Measurements from ENCODE around the gene MITF.
A peak's percentile ranks its signal among the peaks of the same experiment; 100 is the strongest.

MITF gene

GRCh38 chr3:69718866-69719586 lies 20.2 kb upstream of the MITF start:
- no peaks in the 10 kb centered on the region for H3K36me3 Mint-ChIP-seq
- ATAC-seq = no peak
- H3K4me1 Mint-ChIP-seq = no peaks in the 10 kb centered on the region
- peaks cover 5% of the 10 kb centered on the region for H3K27me3 Mint-ChIP-seq
- no peak overlapping the region for H3K4me3 Mint-ChIP-seq
- no peaks in the 10 kb centered on the region for H3K9me3 Mint-ChIP-seq
- no peak overlapping the region for H3K27ac Mint-ChIP-seq

- H3K9me3 Mint-ChIP-seq = no peaks in the 10 kb centered on the region
- H3K27ac Mint-ChIP-seq = no peak overlapping the region
- no peaks in the 10 kb centered on the region for H3K4me1 Mint-ChIP-seq
- no peak for ATAC-seq
- peaks cover 5% of the 10 kb centered on the region for H3K27me3 Mint-ChIP-seq
- no peaks in the 10 kb centered on the region for H3K36me3 Mint-ChIP-seq
- no peak overlapping the region for H3K4me3 Mint-ChIP-seq
Measured at GRCh38 chr3:69719587-69720122, 19.6 kb upstream of the MITF start.

- Mint-ChIP-seq H3K9me3 (no peaks in the 10 kb centered on the region), H3K27ac (no peak overlapping the region), H3K4me1 (no peaks in the 10 kb centered on the region), H3K27me3 (peaks cover 5% of the 10 kb centered on the region), H3K36me3 (no peaks in the 10 kb centered on the region), H3K4me3 (no peak overlapping the region)
- ATAC-seq = no peak
Measured at GRCh38 chr3:69720824-69721223, 18.4 kb upstream of the MITF start.

- Mint-ChIP-seq H3K4me3 (no peak overlapping the region), H3K27me3 (peaks cover 5% of the 10 kb centered on the region), H3K4me1 (no peaks in the 10 kb centered on the region), H3K36me3 (no peaks in the 10 kb centered on the region), H3K27ac (no peak overlapping the region), H3K9me3 (no peaks in the 10 kb centered on the region)
- no peak for ATAC-seq
Measured at GRCh38 chr3:69723389-69723788, 15.9 kb upstream of the MITF start.

GRCh38 chr3:69724722-69725435 lies 14.4 kb upstream of the MITF start:
- Mint-ChIP-seq H3K27ac (no peak overlapping the region), H3K27me3 (no peaks in the 10 kb centered on the region), H3K4me1 (no peaks in the 10 kb centered on the region), H3K36me3 (no peaks in the 10 kb centered on the region), H3K9me3 (no peaks in the 10 kb centered on the region), H3K4me3 (no peak overlapping the region)
- no peak for ATAC-seq

- ATAC-seq = no peak
- Mint-ChIP-seq H3K27ac (no peak overlapping the region), H3K27me3 (no peaks in the 10 kb centered on the region), H3K36me3 (no peaks in the 10 kb centered on the region), H3K9me3 (no peaks in the 10 kb centered on the region), H3K4me1 (no peaks in the 10 kb centered on the region), H3K4me3 (no peak overlapping the region)
Measured at GRCh38 chr3:69725994-69726571, 13.2 kb upstream of the MITF start.

- H3K27me3 Mint-ChIP-seq = no peaks in the 10 kb centered on the region
- H3K36me3 Mint-ChIP-seq = no peaks in the 10 kb centered on the region
- H3K9me3 Mint-ChIP-seq = no peaks in the 10 kb centered on the region
- H3K4me1 Mint-ChIP-seq = no peaks in the 10 kb centered on the region
- no peak overlapping the region for H3K4me3 Mint-ChIP-seq
- ATAC-seq = no peak
- H3K27ac Mint-ChIP-seq = no peak overlapping the region
Measured at GRCh38 chr3:69729147-69729919, 9.9 kb upstream of the MITF start.

- no peaks in the 10 kb centered on the region for H3K9me3 Mint-ChIP-seq
Measured at GRCh38 chr3:69731080-69731479, 8.2 kb upstream of the MITF start.

GRCh38 chr3:69735893-69736292 lies 3.4 kb upstream of the MITF start:
- no peak overlapping the region for H3K4me3 Mint-ChIP-seq
- ATAC-seq = no peak
- no peaks in the 10 kb centered on the region for H3K9me3 Mint-ChIP-seq
- no peaks in the 10 kb centered on the region for H3K36me3 Mint-ChIP-seq
- H3K27ac Mint-ChIP-seq = no peak overlapping the region
- peaks cover 6% of the 10 kb centered on the region for H3K4me1 Mint-ChIP-seq
- peaks cover 39% of the 10 kb centered on the region for H3K27me3 Mint-ChIP-seq

More at GRCh38 chr3:69731080-69731479, 8.2 kb upstream of the MITF start:
- no peak overlapping the region for H3K27ac Mint-ChIP-seq
- peaks cover 13% of the 10 kb centered on the region for H3K27me3 Mint-ChIP-seq
- H3K4me3 Mint-ChIP-seq = no peak overlapping the region
- no peak for ATAC-seq
- no peaks in the 10 kb centered on the region for H3K36me3 Mint-ChIP-seq
- H3K4me1 Mint-ChIP-seq = no peaks in the 10 kb centered on the region

- Mint-ChIP-seq H3K4me1 (peaks cover 6% of the 10 kb centered on the region), H3K36me3 (no peaks in the 10 kb centered on the region), H3K9me3 (no peaks in the 10 kb centered on the region), H3K27ac (no peak overlapping the region), H3K4me3 (no peak overlapping the region), H3K27me3 (peaks cover 54% of the 10 kb centered on the region)
- ATAC-seq = no peak
Measured at GRCh38 chr3:69737392-69737791, 1.9 kb upstream of the MITF start.

GRCh38 chr3:69738315-69738714 lies 949 bp upstream of the MITF start:
- H3K27me3 Mint-ChIP-seq = peaks cover 59% of the 10 kb centered on the region
- no peaks in the 10 kb centered on the region for H3K36me3 Mint-ChIP-seq
- no peak overlapping the region for H3K4me3 Mint-ChIP-seq
- ATAC-seq = no peak
- no peak overlapping the region for H3K27ac Mint-ChIP-seq
- H3K9me3 Mint-ChIP-seq = no peaks in the 10 kb centered on the region
- peaks cover 6% of the 10 kb centered on the region for H3K4me1 Mint-ChIP-seq

- no peaks in the 10 kb centered on the region for H3K9me3 Mint-ChIP-seq
- peaks cover 59% of the 10 kb centered on the region for H3K27me3 Mint-ChIP-seq
- H3K4me3 Mint-ChIP-seq = peak overlapping the region; percentile 57
- H3K4me1 Mint-ChIP-seq = peaks cover 6% of the 10 kb centered on the region
- no peaks in the 10 kb centered on the region for H3K36me3 Mint-ChIP-seq
- no peak overlapping the region for H3K27ac Mint-ChIP-seq
- no peak for ATAC-seq
Measured at GRCh38 chr3:69738859-69739203, 433 bp upstream of the MITF start.

GRCh38 chr3:69740103-69741021 lies 1.1 kb downstream of the MITF start:
- ATAC-seq = no peak
- Mint-ChIP-seq H3K36me3 (no peaks in the 10 kb centered on the region), H3K27ac (no peak overlapping the region), H3K9me3 (no peaks in the 10 kb centered on the region), H3K27me3 (peaks cover 52% of the 10 kb centered on the region), H3K4me1 (peaks cover 6% of the 10 kb centered on the region), H3K4me3 (peak overlapping the region; percentile 33)

- Mint-ChIP-seq H3K9me3 (no peaks in the 10 kb centered on the region), H3K4me1 (peaks cover 6% of the 10 kb centered on the region), H3K27me3 (peaks cover 46% of the 10 kb centered on the region), H3K4me3 (no peak overlapping the region), H3K36me3 (no peaks in the 10 kb centered on the region), H3K27ac (no peak overlapping the region)
- ATAC-seq = no peak
Measured at GRCh38 chr3:69741032-69741767, 1.9 kb downstream of the MITF start.

Data from stimulated activated memory B cell treated with anti-CD40 and anti-IgM and Interleukin-4, amounts not matched to agents 10 μg/mL and 1 μg/mL and 100 μg/mL, for 72 hours (primary cell).